GM12801 (cell line): Measurements from ENCODE around the gene TNNT3.

Experiments used
- TF ChIP-seq, protein P1 (sequence below): IDR thresholded peaks from one replicate; pipeline ENCODE4 v1.5.1; 2011; ENCODE audit warnings: control low read depth; ENCODE audit not compliant: insufficient read length; ENCODE audit errors: extremely low read depth

The TNNT3 gene

DNA sequence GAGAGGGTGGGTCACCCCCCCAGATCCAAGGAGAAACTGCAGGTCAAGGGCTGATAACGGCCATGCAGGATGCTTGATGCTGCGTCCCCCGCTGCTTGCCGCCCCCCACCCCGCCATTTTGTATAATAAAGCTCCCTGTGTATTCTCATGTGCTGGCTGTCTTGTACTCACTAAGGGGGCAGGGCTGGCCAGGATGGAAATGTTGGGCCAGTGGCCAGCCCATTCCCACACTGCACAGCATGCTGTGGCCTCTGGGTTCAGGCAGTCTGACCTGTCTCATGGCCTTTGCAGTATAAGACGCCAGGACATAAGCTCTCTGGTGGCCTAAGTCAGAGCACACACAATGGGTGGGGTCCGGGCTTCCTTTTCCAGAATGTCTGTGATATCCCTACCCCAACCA is 27.4 kb upstream of the TNNT3 start:
- TF ChIP-seq, protein P1, sequence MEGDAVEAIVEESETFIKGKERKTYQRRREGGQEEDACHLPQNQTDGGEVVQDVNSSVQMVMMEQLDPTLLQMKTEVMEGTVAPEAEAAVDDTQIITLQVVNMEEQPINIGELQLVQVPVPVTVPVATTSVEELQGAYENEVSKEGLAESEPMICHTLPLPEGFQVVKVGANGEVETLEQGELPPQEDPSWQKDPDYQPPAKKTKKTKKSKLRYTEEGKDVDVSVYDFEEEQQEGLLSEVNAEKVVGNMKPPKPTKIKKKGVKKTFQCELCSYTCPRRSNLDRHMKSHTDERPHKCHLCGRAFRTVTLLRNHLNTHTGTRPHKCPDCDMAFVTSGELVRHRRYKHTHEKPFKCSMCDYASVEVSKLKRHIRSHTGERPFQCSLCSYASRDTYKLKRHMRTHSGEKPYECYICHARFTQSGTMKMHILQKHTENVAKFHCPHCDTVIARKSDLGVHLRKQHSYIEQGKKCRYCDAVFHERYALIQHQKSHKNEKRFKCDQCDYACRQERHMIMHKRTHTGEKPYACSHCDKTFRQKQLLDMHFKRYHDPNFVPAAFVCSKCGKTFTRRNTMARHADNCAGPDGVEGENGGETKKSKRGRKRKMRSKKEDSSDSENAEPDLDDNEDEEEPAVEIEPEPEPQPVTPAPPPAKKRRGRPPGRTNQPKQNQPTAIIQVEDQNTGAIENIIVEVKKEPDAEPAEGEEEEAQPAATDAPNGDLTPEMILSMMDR, result no peak

DNA sequence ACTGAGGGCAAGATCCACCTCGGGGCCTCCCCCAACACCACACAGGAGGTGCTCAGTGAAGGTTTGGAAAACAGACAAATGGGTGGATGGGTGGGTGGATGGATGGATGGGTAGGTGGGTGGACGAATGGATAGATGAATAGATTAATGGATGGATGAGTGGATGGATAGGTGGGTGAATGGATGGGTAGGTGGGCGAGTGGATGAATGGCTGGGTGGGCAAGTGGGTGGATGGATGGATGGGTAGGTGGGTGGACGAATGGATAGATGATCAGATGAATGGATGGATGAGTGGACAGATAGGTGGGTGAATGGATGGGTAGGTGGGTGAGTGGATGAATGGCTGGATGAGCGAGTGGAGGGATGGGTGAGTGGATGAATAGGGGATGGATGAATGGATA is 26.9 kb upstream of the TNNT3 start:
- TF ChIP-seq, protein P1, result no peak

DNA sequence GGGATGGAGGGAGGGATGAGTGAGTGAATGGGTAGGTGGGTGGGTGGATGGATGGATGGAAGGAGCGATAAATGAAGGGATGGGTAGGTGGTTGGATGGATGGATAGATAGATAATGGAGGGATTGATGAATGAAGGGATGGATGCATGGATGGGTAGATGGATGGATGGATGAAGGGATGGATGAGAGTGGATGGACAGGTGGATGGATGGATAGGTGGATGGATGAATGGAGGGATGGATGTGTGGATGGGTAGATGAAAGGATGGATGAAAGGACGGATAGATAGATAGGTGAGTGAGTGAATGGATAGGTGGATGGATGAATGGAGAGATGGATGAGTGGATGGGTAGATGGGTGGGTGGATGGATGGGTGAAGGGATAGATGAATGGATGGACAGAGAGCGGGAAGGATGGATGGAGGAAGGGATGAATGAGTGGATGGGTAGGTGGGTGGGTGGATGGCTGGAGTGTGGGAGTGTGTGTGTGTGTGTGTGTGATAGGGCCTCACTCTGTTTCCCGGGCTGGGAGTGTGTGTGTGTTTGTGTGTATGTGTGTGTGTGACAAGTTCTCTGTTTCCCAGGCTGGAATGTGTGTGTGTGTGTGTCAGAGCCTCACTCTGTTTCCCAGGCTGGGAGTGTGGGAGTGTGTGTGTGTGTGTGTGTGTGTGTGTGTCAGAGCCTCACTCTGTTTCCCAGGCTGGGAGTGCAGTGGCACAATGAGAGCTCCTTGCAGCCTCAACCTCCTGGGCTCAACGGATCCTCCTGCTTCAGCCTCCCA is 25.7 kb upstream of the TNNT3 start:
- TF ChIP-seq, protein P1, result no peak

DNA sequence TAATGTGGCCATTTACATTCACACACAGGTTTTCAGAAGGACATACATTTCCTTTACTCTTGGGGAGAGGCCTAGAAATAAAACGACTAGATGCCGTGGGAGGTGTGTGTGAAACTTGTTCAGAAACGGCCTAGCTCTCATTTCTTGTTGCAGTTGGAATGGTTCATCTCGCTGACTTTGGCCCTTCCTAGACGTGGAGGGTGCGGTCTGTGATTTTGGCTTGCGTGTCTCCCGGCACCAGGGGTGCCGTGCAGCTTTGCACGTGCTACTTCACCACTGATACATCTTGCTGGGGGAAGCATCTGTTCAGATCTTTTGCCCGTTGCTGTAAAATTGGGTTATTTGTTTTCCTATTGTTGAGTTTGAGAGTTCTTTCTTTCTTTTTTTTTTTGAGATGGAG is 24.7 kb upstream of the TNNT3 start:
- TF ChIP-seq, protein P1, result no peak

DNA sequence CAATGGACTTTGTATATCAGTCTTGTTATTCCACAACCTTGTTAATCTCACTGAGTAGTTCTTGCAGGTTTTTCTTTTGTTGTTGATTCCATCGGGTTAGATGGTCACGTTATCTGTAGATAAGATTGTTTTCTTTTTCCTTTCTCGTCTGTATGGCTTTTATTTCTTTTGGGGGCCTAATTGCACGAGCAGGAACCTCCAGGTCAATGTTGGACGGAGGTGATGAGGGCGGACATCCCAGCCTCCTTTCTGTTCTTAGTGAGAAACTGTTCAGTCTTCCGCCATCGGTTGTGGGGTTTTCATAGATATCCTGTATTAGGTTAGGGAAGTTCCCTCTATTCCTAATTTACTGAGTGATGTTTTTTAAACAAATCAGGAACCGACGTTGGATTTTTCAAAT is 23.0 kb upstream of the TNNT3 start:
- TF ChIP-seq, protein P1, result no peak

DNA sequence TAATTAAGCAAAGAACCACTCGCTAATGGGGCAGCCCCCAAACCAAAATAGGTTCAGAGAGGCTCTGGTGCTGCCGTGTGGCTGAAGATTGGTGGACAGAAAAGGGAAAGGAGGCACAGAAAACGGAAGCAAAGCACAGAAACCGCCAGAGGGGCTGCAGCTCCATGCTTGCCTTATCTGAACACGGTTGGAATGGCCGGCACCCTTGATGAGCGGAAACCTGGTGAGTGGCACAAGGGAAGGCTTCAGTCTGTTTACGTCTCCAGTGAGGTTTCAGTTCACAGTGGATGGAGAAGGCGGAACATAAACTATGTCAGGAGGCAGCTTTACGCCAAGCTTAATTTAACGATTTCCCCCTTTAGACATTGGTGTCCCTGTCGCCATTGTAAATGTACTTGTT is 22.6 kb upstream of the TNNT3 start:
- TF ChIP-seq, protein P1, result no peak

DNA sequence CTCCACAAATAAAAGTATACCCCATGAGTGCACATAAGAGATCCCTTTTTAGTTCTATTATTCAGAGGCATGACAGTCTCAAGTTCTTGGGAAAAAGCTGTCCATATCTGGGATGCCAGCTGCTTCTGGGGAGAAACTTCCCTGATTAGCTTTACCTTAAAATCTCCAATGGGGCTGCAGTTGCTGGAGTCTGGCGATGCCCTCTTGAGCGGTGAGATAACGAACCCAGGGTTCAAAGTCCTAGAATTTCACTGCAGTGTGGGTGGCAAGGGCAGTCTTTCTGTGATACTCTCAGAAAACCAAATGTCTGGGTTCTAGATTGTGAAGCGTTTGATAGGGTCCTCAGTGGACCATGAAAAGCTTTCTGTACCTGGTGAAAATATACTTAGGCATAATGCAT is 20.4 kb upstream of the TNNT3 start:
- TF ChIP-seq, protein P1, result no peak
